Duodenal mucosa (tissue), 2 donors: Measurements from ENCODE around the gene ZKSCAN8.
"Not testable (repeated sequence)": the region's sequence is repeated elsewhere in the genome, so short reads cannot be mapped to it uniquely, and the experiment has no call there.

Experiments used
- H3K27ac ChIP-seq: one replicate; pipeline ENCODE4 v1.7.0; 2013; ENCODE audit warnings: low read depth, low read length
- H3K27me3 ChIP-seq, 2 donors: one replicate each; pipeline ENCODE4 v1.7.0; 2013; ENCODE audit warnings: low read length in 2 of 2, control low read depth in 1 of 2; ENCODE audit not compliant: insufficient read depth in 2 of 2, control insufficient read depth in 1 of 2
- H3K36me3 ChIP-seq, 2 donors: one replicate each; pipeline ENCODE4 v1.7.0; 2013; ENCODE audit warnings: low read length in 2 of 2, control low read depth in 1 of 2; ENCODE audit not compliant: insufficient read depth in 2 of 2, control insufficient read depth in 1 of 2
- H3K4me1 ChIP-seq, 2 donors: one replicate each; pipeline ENCODE4 v1.7.0; 2013; ENCODE audit warnings: low read length in 2 of 2, control low read depth in 1 of 2; ENCODE audit not compliant: insufficient read depth in 2 of 2, control insufficient read depth in 1 of 2
- H3K4me3 ChIP-seq, 2 donors: one replicate each; pipeline ENCODE4 v1.7.0; 2013; ENCODE audit warnings: low read length in 2 of 2, low read depth in 1 of 2
- H3K9ac ChIP-seq, 2 donors: one replicate each; pipeline ENCODE4 v1.7.0; 2013; ENCODE audit warnings: low read length in 2 of 2, low read depth in 1 of 2
- H3K9me3 ChIP-seq, 2 donors: one replicate each; pipeline ENCODE4 v1.7.0; 2013; ENCODE audit warnings: low read length in 2 of 2, control low read depth in 1 of 2; ENCODE audit not compliant: control insufficient read depth in 1 of 2

ZKSCAN8 gene

GRCh38 chr6:28141500-28142329 is at the start of gene ZKSCAN8:
Gene ZKSCAN8 (plus strand): TSS chr6:28141883. CDS start chr6:28148408, 6,525 bp downstream.
- H3K9me3 ChIP-seq: no peaks in the 10 kb centered on the region
- H3K27ac ChIP-seq: no peak within 1 kb of the TSS
- H3K4me1 ChIP-seq: peaks cover 20 to 29% of the 10 kb centered on the region in 2 donors
- peak within 1 kb of the TSS; percentile 77 to 88 for H3K9ac ChIP-seq
- peak within 1 kb of the TSS; percentile 94 to 97 for H3K4me3 ChIP-seq
- no peaks in the 10 kb centered on the region for H3K27me3 ChIP-seq
- peaks cover 0 to 5% of the 10 kb centered on the region in 2 donors for H3K36me3 ChIP-seq

- not testable (repeated sequence) for H3K9me3 ChIP-seq, H3K27me3 ChIP-seq
Observed at GRCh38 chr6:28102222-28102621, 39.5 kb upstream of the ZKSCAN8 start.

GRCh38 chr6:28102699-28103098 is 39.0 kb upstream of the ZKSCAN8 start:
- not testable (repeated sequence) for H3K36me3 ChIP-seq, H3K27me3 ChIP-seq, H3K9me3 ChIP-seq, H3K27ac ChIP-seq, H3K4me3 ChIP-seq, H3K9ac ChIP-seq
- peaks cover 7 to 11% of the 10 kb centered on the region in 2 donors for H3K4me1 ChIP-seq

More at GRCh38 chr6:28102222-28102621, 39.5 kb upstream of the ZKSCAN8 start:
- H3K36me3 ChIP-seq, H3K4me3 ChIP-seq, H3K9ac ChIP-seq, H3K27ac ChIP-seq: not testable (repeated sequence)
- peaks cover 7 to 11% of the 10 kb centered on the region in 2 donors for H3K4me1 ChIP-seq

GRCh38 chr6:28104392-28105244 is 37.1 kb upstream of the ZKSCAN8 start:
- Histone ChIP-seq H3K9ac (peak overlapping the region; percentile 80 to 88), H3K27ac (peak overlapping the region; percentile 11), H3K9me3 (no peaks in the 10 kb centered on the region), H3K4me1 (peaks cover 7 to 11% of the 10 kb centered on the region in 2 donors), H3K27me3 (no peaks in the 10 kb centered on the region), H3K36me3 (no peaks in the 10 kb centered on the region), H3K4me3 (peak overlapping the region; percentile 87 to 94)

- H3K27ac ChIP-seq: no peak overlapping the region
Observed at GRCh38 chr6:28105245-28105639, 36.4 kb upstream of the ZKSCAN8 start.

GRCh38 chr6:28107506-28107905 is 34.2 kb upstream of the ZKSCAN8 start:
- Histone ChIP-seq H3K9ac (no peak overlapping the region), H3K27ac (no peak overlapping the region), H3K4me3 (no peak overlapping the region)

More at GRCh38 chr6:28105245-28105639, 36.4 kb upstream of the ZKSCAN8 start:
- peak overlapping the region; percentile 80 to 88 for H3K9ac ChIP-seq
- H3K4me1 ChIP-seq: peaks cover 7 to 11% of the 10 kb centered on the region in 2 donors
- H3K4me3 ChIP-seq: peak overlapping the region; percentile 87 to 94
- no peaks in the 10 kb centered on the region for H3K27me3 ChIP-seq
- no peaks in the 10 kb centered on the region for H3K9me3 ChIP-seq
- no peaks in the 10 kb centered on the region for H3K36me3 ChIP-seq

GRCh38 chr6:28111964-28112363 is 29.7 kb upstream of the ZKSCAN8 start:
- Histone ChIP-seq H3K9ac (no peak overlapping the region), H3K27me3 (no peaks in the 10 kb centered on the region), H3K27ac (no peak overlapping the region), H3K4me3 (no peak overlapping the region), H3K9me3 (no peaks in the 10 kb centered on the region), H3K36me3 (peaks cover 0 to 7% of the 10 kb centered on the region in 2 donors), H3K4me1 (no peaks in the 10 kb centered on the region)

More at GRCh38 chr6:28107506-28107905, 34.2 kb upstream of the ZKSCAN8 start:
- no peaks in the 10 kb centered on the region for H3K9me3 ChIP-seq
- no peaks in the 10 kb centered on the region for H3K27me3 ChIP-seq
- H3K36me3 ChIP-seq: no peaks in the 10 kb centered on the region
- peaks cover 7 to 11% of the 10 kb centered on the region in 2 donors for H3K4me1 ChIP-seq

GRCh38 chr6:28115799-28116198 is 25.9 kb upstream of the ZKSCAN8 start:
- H3K27ac ChIP-seq: no peak overlapping the region
- no peak overlapping the region for H3K9ac ChIP-seq
- H3K9me3 ChIP-seq: no peaks in the 10 kb centered on the region
- H3K4me1 ChIP-seq: no peaks in the 10 kb centered on the region
- H3K36me3 ChIP-seq: peaks cover 0 to 14% of the 10 kb centered on the region in 2 donors
- H3K27me3 ChIP-seq: no peaks in the 10 kb centered on the region
- H3K4me3 ChIP-seq: no peak overlapping the region

- peaks cover 0 to 14% of the 10 kb centered on the region in 2 donors for H3K36me3 ChIP-seq
- no peak overlapping the region for H3K4me3 ChIP-seq
- no peaks in the 10 kb centered on the region for H3K9me3 ChIP-seq
- H3K27me3 ChIP-seq: no peaks in the 10 kb centered on the region
- no peak overlapping the region for H3K9ac ChIP-seq
- H3K27ac ChIP-seq: no peak overlapping the region
- no peaks in the 10 kb centered on the region for H3K4me1 ChIP-seq
Observed at GRCh38 chr6:28117386-28118050, 24.2 kb upstream of the ZKSCAN8 start.
